Nephron (organoid): ENCODE measurements around the gene MDM2.

Source experiments
- H3K27ac Mint-ChIP-seq, 3 experiments: 2 replicates each; pipeline ENCODE4 v1.8.0; 2020; ENCODE audit warnings: mixed read lengths in 3 of 3, mild to moderate bottlenecking in 2 of 3, moderate library complexity in 1 of 3
- H3K27me3 Mint-ChIP-seq: 2 replicates; pipeline ENCODE4 v1.8.0; 2021; ENCODE audit warnings: low read depth, mild to moderate bottlenecking, moderate library complexity, mixed read lengths
- H3K36me3 Mint-ChIP-seq: 2 replicates; pipeline ENCODE4 v1.8.0; 2020; ENCODE audit warnings: low read depth, mixed read lengths
- H3K4me1 Mint-ChIP-seq: 2 replicates; pipeline ENCODE4 v1.8.0; 2020; ENCODE audit warnings: mixed read lengths
- H3K4me3 Mint-ChIP-seq, 3 experiments: 2 replicates each; pipeline ENCODE4 v1.8.0; 2020; ENCODE audit warnings: mild to moderate bottlenecking in 3 of 3, mixed read lengths in 3 of 3, moderate library complexity in 2 of 3
- H3K9me3 Mint-ChIP-seq: 2 replicates; pipeline ENCODE4 v1.8.0; 2020; ENCODE audit warnings: mixed read lengths
- TF ChIP-seq, protein P1 (sequence below), 3 experiments: fragments of 200-600 bp; sonication (generic); IDR thresholded peaks; one replicate each; pipeline ENCODE4 v1.5.0; 2021; ENCODE audit warnings: antibody characterized with exemption in 3 of 3; ENCODE audit not compliant: unreplicated experiment in 3 of 3

MDM2 gene

DNA sequence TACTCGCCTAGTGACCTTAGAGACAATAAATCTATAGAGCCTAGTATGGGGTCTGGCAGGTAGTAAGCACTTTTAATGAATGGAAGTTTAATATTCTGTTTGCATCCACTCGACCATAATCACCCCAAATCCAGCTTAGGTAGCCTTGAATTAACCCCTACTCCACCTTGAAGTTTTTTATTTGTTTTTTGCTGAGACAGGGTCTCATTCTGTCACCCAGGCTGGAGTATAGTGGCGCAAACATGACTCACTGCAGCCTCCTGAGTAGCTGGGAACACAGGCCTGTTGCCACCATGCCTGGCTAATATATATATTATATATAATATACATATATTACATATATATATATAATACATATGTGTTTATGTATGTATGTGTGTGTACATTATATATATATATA lies 38.8 kb downstream of the MDM2 start:
- Mint-ChIP-seq H3K4me3 (no peak overlapping the region), H3K9me3 (no peaks in the 10 kb centered on the region), H3K4me1 (no peaks in the 10 kb centered on the region), H3K27me3 (no peaks in the 10 kb centered on the region), H3K36me3 (peaks cover 23% of the 10 kb centered on the region), H3K27ac (no peak overlapping the region)
- TF ChIP-seq, protein P1, sequence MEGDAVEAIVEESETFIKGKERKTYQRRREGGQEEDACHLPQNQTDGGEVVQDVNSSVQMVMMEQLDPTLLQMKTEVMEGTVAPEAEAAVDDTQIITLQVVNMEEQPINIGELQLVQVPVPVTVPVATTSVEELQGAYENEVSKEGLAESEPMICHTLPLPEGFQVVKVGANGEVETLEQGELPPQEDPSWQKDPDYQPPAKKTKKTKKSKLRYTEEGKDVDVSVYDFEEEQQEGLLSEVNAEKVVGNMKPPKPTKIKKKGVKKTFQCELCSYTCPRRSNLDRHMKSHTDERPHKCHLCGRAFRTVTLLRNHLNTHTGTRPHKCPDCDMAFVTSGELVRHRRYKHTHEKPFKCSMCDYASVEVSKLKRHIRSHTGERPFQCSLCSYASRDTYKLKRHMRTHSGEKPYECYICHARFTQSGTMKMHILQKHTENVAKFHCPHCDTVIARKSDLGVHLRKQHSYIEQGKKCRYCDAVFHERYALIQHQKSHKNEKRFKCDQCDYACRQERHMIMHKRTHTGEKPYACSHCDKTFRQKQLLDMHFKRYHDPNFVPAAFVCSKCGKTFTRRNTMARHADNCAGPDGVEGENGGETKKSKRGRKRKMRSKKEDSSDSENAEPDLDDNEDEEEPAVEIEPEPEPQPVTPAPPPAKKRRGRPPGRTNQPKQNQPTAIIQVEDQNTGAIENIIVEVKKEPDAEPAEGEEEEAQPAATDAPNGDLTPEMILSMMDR (IDR thresholded peaks at IDR 0.05; ENCODE audit: unreplicated experiment in 3 of 3), result no peak

GRCh38 chr12:68850390-68850789 lies 42.4 kb downstream of the MDM2 start:
- Mint-ChIP-seq H3K27ac (no peak overlapping the region), H3K4me3 (no peak overlapping the region), H3K4me1 (no peaks in the 10 kb centered on the region), H3K36me3 (peaks cover 5% of the 10 kb centered on the region), H3K9me3 (no peaks in the 10 kb centered on the region), H3K27me3 (no peaks in the 10 kb centered on the region)
- TF ChIP-seq, protein P1 (IDR thresholded peaks at IDR 0.05; ENCODE audit: unreplicated experiment in 3 of 3), result no peak

DNA sequence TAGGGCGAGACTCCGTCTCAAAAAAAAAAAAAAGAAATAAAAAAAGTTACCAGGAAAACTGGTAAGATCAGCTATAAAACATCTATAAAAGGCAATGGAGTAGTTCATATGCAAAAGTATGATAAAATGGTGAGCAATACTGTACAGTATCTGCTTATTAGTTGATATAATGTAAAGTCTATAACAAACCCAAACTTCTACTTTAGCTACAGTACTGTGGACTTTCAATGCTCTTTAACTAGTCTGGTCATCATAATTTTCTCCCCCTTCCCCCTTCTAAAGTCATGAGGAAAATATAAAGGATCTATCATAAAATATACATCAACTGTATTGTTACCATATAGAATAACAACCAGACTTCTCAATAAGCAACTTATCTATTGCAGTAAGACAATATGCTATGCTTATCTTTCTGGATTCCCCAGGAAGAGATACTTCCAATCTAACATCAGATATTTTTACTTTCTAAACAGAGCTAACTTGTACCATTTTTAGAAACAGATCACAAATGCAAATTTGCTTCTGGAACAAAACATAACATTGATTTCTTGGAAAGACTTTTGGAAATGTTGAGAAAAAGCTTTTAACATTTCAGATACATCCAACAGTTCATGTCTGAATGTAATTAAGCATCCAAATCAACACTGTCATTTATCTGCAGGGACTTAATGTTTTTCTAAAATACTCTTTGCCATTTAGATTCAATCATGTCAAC lies 43.8 kb downstream of the MDM2 start:
- no peaks in the 10 kb centered on the region for H3K9me3 Mint-ChIP-seq
- H3K27ac Mint-ChIP-seq, result no peak overlapping the region
- no peaks in the 10 kb centered on the region for H3K4me1 Mint-ChIP-seq
- TF ChIP-seq, protein P1 (IDR thresholded peaks at IDR 0.05; ENCODE audit: unreplicated experiment in 3 of 3), result no peak
- peaks cover 10% of the 10 kb centered on the region for H3K36me3 Mint-ChIP-seq
- no peak overlapping the region for H3K4me3 Mint-ChIP-seq
- no peaks in the 10 kb centered on the region for H3K27me3 Mint-ChIP-seq

DNA sequence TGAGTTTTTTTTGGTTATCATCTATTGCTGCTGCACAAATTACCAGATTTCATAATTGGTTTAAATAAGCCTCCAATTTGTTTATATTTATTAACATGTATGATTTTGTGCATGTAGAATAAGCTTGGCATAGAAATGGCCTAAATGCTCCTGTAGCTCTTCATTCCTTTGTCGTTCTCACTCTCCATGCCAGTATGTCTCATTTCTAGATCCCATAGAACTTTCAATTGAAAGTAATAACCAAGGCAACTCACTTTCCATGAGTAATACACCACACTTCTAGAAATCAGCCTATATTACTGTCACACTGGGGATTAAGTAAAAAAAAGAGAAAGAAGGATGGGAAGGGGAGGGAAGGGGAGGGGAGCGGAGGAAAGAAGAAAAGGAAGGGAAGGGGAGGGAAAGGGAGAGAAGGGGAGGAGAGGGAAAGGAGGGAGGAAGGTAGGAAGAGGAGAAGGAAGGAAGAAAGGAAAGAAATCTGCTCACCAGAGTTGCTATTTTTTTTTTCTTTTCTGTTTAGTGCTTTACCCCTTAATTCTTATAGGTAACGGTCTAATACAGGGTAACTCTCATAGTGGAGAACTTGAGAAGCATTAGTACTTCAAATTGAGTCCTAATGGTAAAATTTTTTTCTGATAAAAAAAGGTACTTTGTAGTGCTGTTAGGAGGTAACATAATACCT lies 45.6 kb downstream of the MDM2 start:
- Mint-ChIP-seq H3K36me3 (peaks cover 10% of the 10 kb centered on the region), H3K27me3 (no peaks in the 10 kb centered on the region), H3K9me3 (no peaks in the 10 kb centered on the region), H3K27ac (no peak overlapping the region), H3K4me3 (no peak overlapping the region), H3K4me1 (no peaks in the 10 kb centered on the region)
- TF ChIP-seq, protein P1 (IDR thresholded peaks at IDR 0.05; ENCODE audit: unreplicated experiment in 3 of 3), result no peak

DNA sequence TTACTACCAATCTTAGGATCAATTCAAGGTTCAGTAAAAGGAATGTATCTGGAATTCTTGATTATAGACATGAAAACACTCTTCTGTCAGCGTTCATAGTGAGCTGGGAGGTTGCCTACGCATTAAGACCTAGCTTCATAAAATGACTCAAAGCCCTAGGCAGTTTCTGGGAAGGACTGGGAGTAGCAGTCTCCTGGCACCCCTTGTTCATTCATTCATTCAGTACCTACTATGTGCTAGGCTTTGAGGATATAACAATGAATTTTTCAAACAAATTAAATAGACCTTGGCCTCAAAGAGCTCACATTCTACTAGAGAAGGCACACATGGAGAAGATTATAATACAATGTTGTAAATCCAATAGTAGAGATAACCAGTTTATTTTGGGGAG lies 46.1 kb downstream of the MDM2 start:
- Mint-ChIP-seq H3K27me3 (no peaks in the 10 kb centered on the region), H3K4me1 (no peaks in the 10 kb centered on the region), H3K27ac (no peak overlapping the region), H3K36me3 (peaks cover 10% of the 10 kb centered on the region), H3K4me3 (no peak overlapping the region), H3K9me3 (no peaks in the 10 kb centered on the region)
- TF ChIP-seq, protein P1 (IDR thresholded peaks at IDR 0.05; ENCODE audit: unreplicated experiment in 3 of 3), result no peak

- H3K4me3 Mint-ChIP-seq, result no peak overlapping the region
- no peaks in the 10 kb centered on the region for H3K27me3 Mint-ChIP-seq
- H3K27ac Mint-ChIP-seq, result no peak overlapping the region
- H3K36me3 Mint-ChIP-seq, result peaks cover 10% of the 10 kb centered on the region
- TF ChIP-seq, protein P1 (IDR thresholded peaks at IDR 0.05; ENCODE audit: unreplicated experiment in 3 of 3), result no peak
- H3K4me1 Mint-ChIP-seq, result no peaks in the 10 kb centered on the region
- H3K9me3 Mint-ChIP-seq, result no peaks in the 10 kb centered on the region
Measured at GRCh38 chr12:68854554-68854953, 46.6 kb downstream of the MDM2 start.
